BLaER1 treated with 17β-estradiol and CSF1 and Interleukin-3, amounts not matched to agents 10 nM and 100 nM (cell line): ENCODE measurements around the gene EXOC3L1.

Experiments
- H3K27ac ChIP-seq, 11 experiments: shearing (Covaris generic); formaldehyde crosslinking; 2 replicates each; pipeline ENCODE4 v1.8.1; 2022
- H3K27me3 ChIP-seq, 11 experiments: shearing (Covaris generic); formaldehyde crosslinking; 2 replicates each; pipeline ENCODE4 v1.8.1; 2022
- H3K36me3 ChIP-seq, 11 experiments: shearing (Covaris generic); formaldehyde crosslinking; 2 replicates each; pipeline ENCODE4 v1.8.1; 2022
- H3K4me1 ChIP-seq, 10 experiments: shearing (Covaris generic); formaldehyde crosslinking; 2 replicates each; pipeline ENCODE4 v1.8.1; 2022
- H3K4me2 ChIP-seq, 11 experiments: shearing (Covaris generic); formaldehyde crosslinking; 2 replicates each; pipeline ENCODE4 v1.8.1; 2022
- H3K4me3 ChIP-seq, 10 experiments: shearing (Covaris generic); formaldehyde crosslinking; 2 replicates each; pipeline ENCODE4 v1.8.1; 2022
- H3K9ac ChIP-seq, 11 experiments: shearing (Covaris generic); formaldehyde crosslinking; 2 replicates each; pipeline ENCODE4 v1.8.1; 2022
- H3K9me3 ChIP-seq, 11 experiments: shearing (Covaris generic); formaldehyde crosslinking; replicated peaks in 1 of 11; 2 replicates each; pipeline ENCODE4 v1.8.1; 2022
- H4K20me1 ChIP-seq, 11 experiments: shearing (Covaris generic); formaldehyde crosslinking; 2 replicates each; pipeline ENCODE4 v1.8.1; 2022
- Cebpa-rat ChIP-seq, 11 experiments: shearing (Covaris generic); IDR thresholded peaks; 2 replicates each; pipeline ENCODE4 v1.8.1; 2022

Gene EXOC3L1

GRCh38 chr16:67188323-67188722 lies 1.6 kb downstream of the EXOC3L1 start:
- TF ChIP-seq Cebpa-rat (IDR thresholded peaks at IDR 0.05), result no peak
- Histone ChIP-seq H3K36me3 (peaks cover 0 to 7% (median 4%) of the 10 kb centered on the region in 11 experiments; a peak in 14 of 22 replicates), H3K4me1 (peaks cover 38 to 51% (median 48%) of the 10 kb centered on the region in 10 experiments)

DNA sequence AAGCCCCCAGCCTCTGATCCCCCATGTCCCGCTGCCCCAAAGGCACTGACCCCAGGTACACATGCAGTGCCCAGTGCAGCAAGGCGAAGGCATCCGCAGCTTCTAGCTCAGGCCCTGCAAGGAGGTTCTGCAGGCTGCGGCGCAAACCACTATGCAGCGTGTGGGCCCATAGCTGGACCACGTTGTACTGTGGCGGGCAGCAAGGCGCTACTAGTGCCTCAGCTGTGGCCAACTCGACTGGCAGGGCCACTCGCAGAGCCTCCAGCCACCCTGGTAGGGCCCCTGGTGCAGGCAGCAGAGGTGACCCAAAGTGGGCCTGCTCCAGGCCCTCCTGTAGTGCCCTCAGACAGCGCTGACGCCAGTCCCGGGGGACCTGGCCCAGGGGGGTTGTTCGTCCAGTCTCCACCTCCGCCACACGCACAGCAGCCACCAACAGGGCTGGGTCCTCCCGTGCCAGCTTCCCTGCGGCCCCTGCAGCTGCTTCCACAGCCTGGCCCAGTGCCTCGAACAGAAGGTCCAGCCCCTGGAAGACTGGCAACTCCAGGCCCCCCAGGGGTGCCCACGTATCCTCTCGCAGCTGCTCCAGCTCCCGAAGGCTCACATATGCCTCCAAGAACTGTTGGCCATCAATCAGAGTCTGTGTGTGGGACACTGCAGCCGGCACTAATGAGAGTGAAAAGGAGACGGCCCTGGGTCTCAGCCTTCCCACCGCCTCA lies 2.6 kb downstream of the EXOC3L1 start:
- no peak for TF ChIP-seq Cebpa-rat (IDR thresholded peaks at IDR 0.05)
- Histone ChIP-seq H3K4me3 (no peak overlapping the region), H4K20me1 (peaks cover 0 to 31% (median 15%) of the 10 kb centered on the region in 11 experiments; a peak in 18 of 22 replicates), H3K4me1 (peaks cover 41 to 53% (median 50%) of the 10 kb centered on the region in 10 experiments), H3K36me3 (no peaks in the 10 kb centered on the region), H3K27me3 (peaks cover 9 to 27% (median 18%) of the 10 kb centered on the region in 11 experiments), H3K9ac (no peak overlapping the region), H3K9me3 (no peaks in the 10 kb centered on the region), H3K4me2 (no peak overlapping the region), H3K27ac (no peak overlapping the region)

More at GRCh38 chr16:67188323-67188722, 1.6 kb downstream of the EXOC3L1 start:
- no peaks in the 10 kb centered on the region for H3K9me3 ChIP-seq
- H3K27me3 ChIP-seq, result peaks cover 9 to 27% (median 18%) of the 10 kb centered on the region in 11 experiments
- peaks cover 0 to 32% (median 22%) of the 10 kb centered on the region in 11 experiments; a peak in 20 of 22 replicates for H4K20me1 ChIP-seq
- no peak overlapping the region for H3K9ac ChIP-seq
- H3K27ac ChIP-seq, result no peak overlapping the region
- no peak overlapping the region for H3K4me3 ChIP-seq
- H3K4me2 ChIP-seq, result no peak overlapping the region

DNA sequence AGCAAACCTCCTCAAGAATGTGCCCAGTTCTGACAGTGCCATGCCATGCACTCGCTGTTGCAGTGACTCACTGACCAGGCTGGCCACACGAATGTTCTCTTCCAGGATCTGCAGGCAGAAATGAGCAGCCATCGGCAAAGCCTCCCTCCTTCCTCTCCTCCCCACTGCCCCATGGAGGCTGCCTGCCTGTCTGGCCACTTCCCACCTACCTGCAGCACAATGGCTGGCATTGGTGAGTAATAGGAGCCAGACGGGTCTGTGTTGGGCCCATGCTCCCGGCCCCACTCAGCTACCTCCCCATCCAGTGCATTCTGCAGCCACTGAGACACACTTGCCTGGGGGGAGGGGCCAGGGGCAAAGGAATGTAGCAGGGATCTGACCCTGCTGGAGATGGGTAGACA lies 3.4 kb downstream of the EXOC3L1 start:
- no peak for TF ChIP-seq Cebpa-rat (IDR thresholded peaks at IDR 0.05)
- H3K4me1 ChIP-seq, result peaks cover 45 to 58% (median 55%) of the 10 kb centered on the region in 10 experiments

GRCh38 chr16:67185651-67186134 lies 4.2 kb downstream of the EXOC3L1 start:
- Histone ChIP-seq H3K9ac (no peak overlapping the region), H4K20me1 (peaks cover 4 to 48% (median 24%) of the 10 kb centered on the region in 11 experiments; a peak in 19 of 22 replicates), H3K4me1 (peaks cover 45 to 58% (median 55%) of the 10 kb centered on the region in 10 experiments), H3K4me3 (no peak overlapping the region; a peak in 1 of 20 replicates), H3K27ac (no peak overlapping the region), H3K9me3 (no peaks in the 10 kb centered on the region), H3K36me3 (peaks cover 0 to 5% (median 0%) of the 10 kb centered on the region in 11 experiments; a peak in 2 of 22 replicates), H3K4me2 (peak overlapping the region; percentile 8 to 100 (median 94); a peak in 14 of 22 replicates), H3K27me3 (peaks cover 9 to 27% (median 18%) of the 10 kb centered on the region in 11 experiments)
- no peak for TF ChIP-seq Cebpa-rat (IDR thresholded peaks at IDR 0.05)

More for the DNA sequence above, 3.4 kb downstream of the EXOC3L1 start:
- Histone ChIP-seq H3K27me3 (peaks cover 9 to 27% (median 18%) of the 10 kb centered on the region in 11 experiments), H3K4me2 (no peak overlapping the region), H3K36me3 (no peaks in the 10 kb centered on the region), H3K4me3 (no peak overlapping the region), H4K20me1 (peaks cover 0 to 39% (median 16%) of the 10 kb centered on the region in 11 experiments; a peak in 17 of 22 replicates), H3K27ac (no peak overlapping the region), H3K9ac (no peak overlapping the region), H3K9me3 (no peaks in the 10 kb centered on the region)

- TF ChIP-seq Cebpa-rat (IDR thresholded peaks at IDR 0.05), result no peak
- Histone ChIP-seq H3K9me3 (no peaks in the 10 kb centered on the region), H3K4me2 (peak overlapping the region; percentile 94 to 100 (median 99)), H3K27me3 (peaks cover 9 to 27% (median 18%) of the 10 kb centered on the region in 11 experiments), H3K27ac (no peak overlapping the region), H3K4me1 (peaks cover 46 to 58% (median 55%) of the 10 kb centered on the region in 10 experiments), H3K9ac (peak overlapping the region in 1 of 11 experiments; percentile 90; a peak in 1 of 22 replicates), H3K4me3 (peak overlapping the region; percentile 61 to 80 (median 71); a peak in 15 of 20 replicates), H3K36me3 (peaks cover 0 to 9% (median 0%) of the 10 kb centered on the region in 11 experiments; a peak in 4 of 22 replicates), H4K20me1 (peaks cover 7 to 53% (median 29%) of the 10 kb centered on the region in 11 experiments; a peak in 20 of 22 replicates)
Measured at GRCh38 chr16:67184995-67185650, 4.8 kb downstream of the EXOC3L1 start.

DNA sequence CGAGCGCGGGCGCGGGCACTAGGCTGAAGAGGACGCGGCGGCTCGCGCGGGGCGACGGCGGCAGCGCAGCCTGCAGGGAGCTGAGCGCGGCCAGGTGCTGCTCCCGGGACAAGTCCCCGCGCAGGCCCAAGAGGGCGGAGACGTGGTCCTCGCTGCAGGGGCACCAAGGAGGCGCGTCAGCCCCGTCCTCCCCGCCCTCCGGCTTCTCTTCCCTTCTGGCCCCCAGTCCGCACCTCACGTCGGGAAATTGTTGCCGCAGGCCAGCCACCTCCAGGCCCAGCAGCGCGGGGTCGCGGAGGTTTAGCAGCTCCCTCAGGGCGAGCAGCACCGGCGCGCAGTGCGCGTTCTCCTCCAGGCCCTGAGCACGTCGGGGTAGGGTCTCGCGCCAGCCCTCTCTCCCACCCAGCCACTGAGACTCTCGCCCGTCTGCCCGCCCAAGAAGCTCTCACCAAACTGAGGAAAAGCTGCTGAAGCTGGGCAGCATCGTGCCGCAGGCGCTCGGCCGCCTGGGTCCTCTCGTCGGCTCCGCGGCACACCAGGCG lies 5.4 kb downstream of the EXOC3L1 start:
- peaks cover 46 to 56% (median 54%) of the 10 kb centered on the region in 10 experiments for H3K4me1 ChIP-seq
- H3K4me2 ChIP-seq, result peak overlapping the region; percentile 94 to 100 (median 99)
- peak overlapping the region; percentile 84 to 93 (median 89); a peak in 20 of 22 replicates for H3K9ac ChIP-seq
- H3K36me3 ChIP-seq, result peaks cover 0 to 11% (median 0%) of the 10 kb centered on the region in 11 experiments; a peak in 5 of 22 replicates
- no peaks in the 10 kb centered on the region for H3K9me3 ChIP-seq
- no peak for TF ChIP-seq Cebpa-rat (IDR thresholded peaks at IDR 0.05)
- H3K27ac ChIP-seq, result no peak overlapping the region
- H3K4me3 ChIP-seq, result peak overlapping the region; percentile 61 to 80 (median 71)
- H4K20me1 ChIP-seq, result peaks cover 13 to 59% (median 35%) of the 10 kb centered on the region in 11 experiments; a peak in 21 of 22 replicates
- H3K27me3 ChIP-seq, result peaks cover 9 to 27% (median 18%) of the 10 kb centered on the region in 11 experiments

DNA sequence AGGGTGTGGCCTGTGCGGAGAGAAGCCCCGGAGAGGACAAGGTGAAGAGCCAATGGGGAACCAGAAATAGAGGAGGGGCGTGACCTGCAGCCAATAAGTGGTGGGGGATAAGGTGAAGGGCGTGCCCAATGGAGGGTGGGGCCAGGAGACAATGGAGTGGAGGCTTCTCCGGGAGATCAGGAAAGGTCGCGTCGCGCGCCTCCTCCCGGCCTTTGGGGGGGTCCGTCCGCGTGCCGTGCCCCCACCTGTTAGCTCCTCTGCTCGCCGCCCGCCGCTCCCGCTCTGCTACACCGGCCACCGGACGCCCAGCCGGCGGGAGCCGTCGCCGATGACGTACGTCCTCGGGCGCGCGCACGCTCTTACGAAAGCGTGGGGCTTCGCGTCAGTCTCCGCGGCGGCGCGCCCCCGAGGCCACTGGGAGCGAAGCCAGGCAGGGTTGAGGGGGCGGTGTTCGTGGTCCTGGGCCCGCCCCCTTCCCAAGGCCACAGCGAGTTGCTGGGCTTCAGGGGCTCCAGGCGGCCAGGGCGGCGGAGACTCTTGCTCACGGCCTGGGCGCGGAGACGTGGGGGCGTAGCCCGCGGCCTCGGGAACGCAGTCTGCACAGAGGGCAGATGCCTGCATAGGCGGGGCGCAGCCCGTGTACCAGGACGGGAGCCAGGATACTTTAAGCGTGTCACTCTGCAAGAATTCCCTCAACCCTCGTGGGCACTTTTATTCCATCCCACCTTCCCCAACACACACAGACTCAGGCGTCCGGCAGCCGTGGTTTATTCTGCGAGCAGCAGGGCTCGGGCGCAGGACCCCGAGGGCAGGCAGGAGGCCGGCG lies 6.1 kb downstream of the EXOC3L1 start, which contains the start of gene MATCAP1:
Gene MATCAP1 (minus strand): TSS at position 337 of the 826 bp plus-strand sequence. CDS start 3,353 bp downstream, outside the sequence.
- H3K4me3 ChIP-seq, result peak within 1 kb of the TSS; percentile 61 to 80 (median 71)
- H3K9me3 ChIP-seq, result no peaks in the 10 kb centered on the region
- peak within 1 kb of the TSS; percentile 77 to 95 (median 91) for H3K27ac ChIP-seq
- H4K20me1 ChIP-seq, result peaks cover 20 to 66% (median 42%) of the 10 kb centered on the region in 11 experiments; a peak in 21 of 22 replicates
- peak within 1 kb of the TSS; percentile 84 to 93 (median 89) for H3K9ac ChIP-seq
- H3K4me1 ChIP-seq, result peaks cover 46 to 62% (median 57%) of the 10 kb centered on the region in 10 experiments
- peak within 1 kb of the TSS; percentile 94 to 100 (median 99) for H3K4me2 ChIP-seq
- TF ChIP-seq Cebpa-rat (IDR thresholded peaks at IDR 0.05), result peak in 4 of 11 experiments; percentile 18 to 55 (median 30); a peak in 3 of 22 replicates
- peaks cover 11 to 32% (median 24%) of the 10 kb centered on the region in 11 experiments for H3K27me3 ChIP-seq
- peaks cover 0 to 11% (median 0%) of the 10 kb centered on the region in 11 experiments; a peak in 5 of 22 replicates for H3K36me3 ChIP-seq
